Measurements from ENCODE around the gene ADGRG3. TPM values are rescaled to one million over a fixed set of nuclear protein-coding genes. Genes with fewer than 3 reads are reported as not detected.

The ADGRG3 gene
- polyA plus RNA-seq, 1 donor (not counting 4 experiments of a cell fraction or from before 2014, with no cell fraction given) = not detected

DNA sequence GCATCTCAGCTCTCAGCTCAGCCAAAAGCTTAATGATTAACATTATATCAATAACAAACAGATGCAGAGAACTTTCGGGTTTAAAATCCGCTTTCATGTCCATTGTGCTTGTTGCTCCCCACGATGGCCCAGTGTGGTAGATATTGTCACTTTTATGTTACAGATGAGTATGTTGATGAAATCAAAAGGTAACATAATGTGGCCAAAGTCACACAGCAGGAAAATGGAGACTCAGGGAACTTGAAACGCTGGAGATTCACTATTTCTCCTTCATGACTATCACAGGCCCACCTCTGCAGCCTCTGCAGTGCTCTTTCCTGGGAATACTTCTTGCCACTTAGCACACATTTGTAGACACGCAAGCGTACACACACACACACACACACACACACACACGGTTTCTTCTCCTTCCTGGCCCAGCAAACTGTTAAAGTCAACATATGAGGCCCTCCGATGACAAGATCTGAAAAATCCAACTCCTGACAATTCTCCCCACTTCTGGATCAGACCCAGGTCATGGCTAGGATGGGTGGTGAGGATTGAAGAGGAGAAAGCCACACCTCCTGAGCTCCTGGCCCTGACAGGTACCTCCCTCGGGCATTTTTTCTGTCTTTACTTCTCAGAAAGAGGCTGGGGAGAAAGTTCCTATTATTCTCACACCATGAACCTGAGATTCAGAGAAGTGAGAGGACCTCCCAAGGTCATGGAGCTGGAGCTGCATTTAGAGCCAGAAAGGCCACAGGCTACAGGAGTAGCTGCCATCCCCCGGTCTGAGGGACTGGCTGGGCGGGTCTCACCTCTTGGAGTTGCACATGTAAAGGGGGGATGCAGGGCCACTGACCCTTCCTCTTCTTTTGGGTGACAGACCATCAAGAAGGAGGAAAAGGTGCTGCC lies 36.2 kb downstream of the ADGRG3 start:
- TF ChIP-seq EZH2 (IDR thresholded peaks at IDR 0.05; ENCODE audit: low read length) = no peak
- TF ChIP-seq, protein P1, sequence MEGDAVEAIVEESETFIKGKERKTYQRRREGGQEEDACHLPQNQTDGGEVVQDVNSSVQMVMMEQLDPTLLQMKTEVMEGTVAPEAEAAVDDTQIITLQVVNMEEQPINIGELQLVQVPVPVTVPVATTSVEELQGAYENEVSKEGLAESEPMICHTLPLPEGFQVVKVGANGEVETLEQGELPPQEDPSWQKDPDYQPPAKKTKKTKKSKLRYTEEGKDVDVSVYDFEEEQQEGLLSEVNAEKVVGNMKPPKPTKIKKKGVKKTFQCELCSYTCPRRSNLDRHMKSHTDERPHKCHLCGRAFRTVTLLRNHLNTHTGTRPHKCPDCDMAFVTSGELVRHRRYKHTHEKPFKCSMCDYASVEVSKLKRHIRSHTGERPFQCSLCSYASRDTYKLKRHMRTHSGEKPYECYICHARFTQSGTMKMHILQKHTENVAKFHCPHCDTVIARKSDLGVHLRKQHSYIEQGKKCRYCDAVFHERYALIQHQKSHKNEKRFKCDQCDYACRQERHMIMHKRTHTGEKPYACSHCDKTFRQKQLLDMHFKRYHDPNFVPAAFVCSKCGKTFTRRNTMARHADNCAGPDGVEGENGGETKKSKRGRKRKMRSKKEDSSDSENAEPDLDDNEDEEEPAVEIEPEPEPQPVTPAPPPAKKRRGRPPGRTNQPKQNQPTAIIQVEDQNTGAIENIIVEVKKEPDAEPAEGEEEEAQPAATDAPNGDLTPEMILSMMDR (optimal IDR thresholded peaks at IDR 0.05 in 1 of 3, IDR thresholded peaks at IDR 0.05 in 1 of 3, conservative IDR thresholded peaks at IDR 0.05 in 1 of 3; ENCODE audit: extremely low read depth in 1 of 3, insufficient read depth in 2 of 3, low read length in 3 of 3) = no peak
- Histone ChIP-seq H4K20me1 (ENCODE audit: control insufficient read depth, extremely low read depth, insufficient read depth, low read length) (no peaks in the 10 kb centered on the region), H2AFZ (ENCODE audit: control insufficient read depth, low read length) (no peak overlapping the region), H3K4me1 (ENCODE audit: control insufficient read depth, extremely low read depth, insufficient read depth, low read length) (no peaks in the 10 kb centered on the region), H3K4me2 (ENCODE audit: control insufficient read depth, extremely low read depth, insufficient read depth, low read depth, low read length) (no peak overlapping the region), H3K4me3 (ENCODE audit: control insufficient read depth in 2 of 3, extremely low read depth in 1 of 3, insufficient read depth in 2 of 3, low read depth in 1 of 3, low read length in 3 of 3) (no peak overlapping the region), H3K27me3 (ENCODE audit: control insufficient read depth, extremely low read depth, insufficient read depth, low read length) (peaks cover 4% of the 10 kb centered on the region), H3K9me1 (ENCODE audit: control insufficient read depth, extremely low read depth, insufficient read depth, low read length) (no peaks in the 10 kb centered on the region), H3K9ac (ENCODE audit: control insufficient read depth, extremely low read depth, insufficient read depth, low read length) (no peak overlapping the region), H3K36me3 (ENCODE audit: control insufficient read depth in 2 of 2, extremely low read depth in 1 of 2, insufficient read depth in 2 of 2, low read length in 2 of 2) (no peaks in the 10 kb centered on the region), H3K79me2 (ENCODE audit: control insufficient read depth, insufficient read depth, low read length) (no peaks in the 10 kb centered on the region), H3K9me3 (ENCODE audit: control insufficient read depth, low read depth, low read length) (no peaks in the 10 kb centered on the region), H3K27ac (ENCODE audit: control insufficient read depth, insufficient read depth, low read length) (no peak overlapping the region)
- no peak for DNase-seq (ENCODE audit: low read depth, low spot score)
- dilution Hi-C loops (cut with MboI; ENCODE audit: extremely low pct_ligation_motif_present, low sequenced_read_pairs) = no loop called here
- FAIRE-seq = no peak

DNA sequence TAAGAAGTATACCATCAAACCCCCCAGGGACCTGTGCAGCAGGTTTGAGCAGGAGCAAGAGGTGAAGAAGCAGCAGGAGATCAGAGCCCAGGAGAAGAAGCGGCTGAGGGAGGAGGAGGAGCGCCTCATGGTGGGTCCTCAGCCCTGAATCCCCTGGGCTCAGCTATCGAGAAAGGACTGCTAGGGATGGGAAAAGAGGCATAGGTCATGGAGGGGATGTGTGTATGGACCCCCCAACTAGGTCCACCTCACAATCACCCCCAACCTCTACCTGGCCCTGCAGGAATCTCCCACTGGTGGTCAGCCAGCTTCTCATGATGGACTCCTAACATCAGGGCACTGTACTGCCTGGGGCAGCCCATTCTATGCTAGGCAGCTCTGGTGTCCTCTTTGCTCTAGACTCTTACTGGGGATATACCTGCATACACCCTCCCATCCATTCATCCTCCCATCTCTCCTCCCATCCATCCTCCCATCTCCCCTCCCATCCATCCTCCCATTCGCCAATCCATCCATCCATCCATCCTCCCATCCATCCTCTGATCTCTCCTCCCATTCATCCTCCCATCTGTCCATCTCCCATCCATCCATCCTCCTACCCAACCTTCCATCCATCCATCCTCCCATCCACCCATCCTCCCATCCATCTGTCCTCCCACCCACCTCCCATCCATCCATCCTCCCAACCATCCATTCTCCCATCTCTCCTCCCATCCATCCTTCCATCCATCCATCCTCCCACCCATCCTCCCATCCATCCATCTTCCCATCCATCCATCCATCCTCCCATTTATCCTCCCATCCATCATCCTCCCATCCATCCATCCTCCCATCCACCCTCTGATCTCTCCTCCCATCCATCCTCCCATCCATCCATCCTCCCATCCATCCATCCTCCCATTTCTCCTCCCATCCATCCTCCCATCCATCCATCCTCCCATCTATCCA lies 37.1 kb downstream of the ADGRG3 start:
- H3K4me2 ChIP-seq (ENCODE audit: control insufficient read depth, extremely low read depth, insufficient read depth, low read depth, low read length) = no peak overlapping the region
- no peak for DNase-seq (ENCODE audit: low read depth, low spot score)
- FAIRE-seq = no peak
- H3K9ac ChIP-seq (ENCODE audit: control insufficient read depth, extremely low read depth, insufficient read depth, low read length) = no peak overlapping the region
- H3K27me3 ChIP-seq (ENCODE audit: control insufficient read depth, extremely low read depth, insufficient read depth, low read length) = peaks cover 4% of the 10 kb centered on the region
- no peaks in the 10 kb centered on the region for H4K20me1 ChIP-seq (ENCODE audit: control insufficient read depth, extremely low read depth, insufficient read depth, low read length)
- no peaks in the 10 kb centered on the region for H3K9me3 ChIP-seq (ENCODE audit: control insufficient read depth, low read depth, low read length)
- dilution Hi-C loops (cut with MboI; ENCODE audit: extremely low pct_ligation_motif_present, low sequenced_read_pairs) = no loop called here
- H3K4me3 ChIP-seq (ENCODE audit: control insufficient read depth in 2 of 3, extremely low read depth in 1 of 3, insufficient read depth in 2 of 3, low read depth in 1 of 3, low read length in 3 of 3) = no peak overlapping the region
- H3K9me1 ChIP-seq (ENCODE audit: control insufficient read depth, extremely low read depth, insufficient read depth, low read length) = no peaks in the 10 kb centered on the region
- no peak overlapping the region for H2AFZ ChIP-seq (ENCODE audit: control insufficient read depth, low read length)
- TF ChIP-seq, protein P1 (optimal IDR thresholded peaks at IDR 0.05 in 1 of 3, IDR thresholded peaks at IDR 0.05 in 1 of 3, conservative IDR thresholded peaks at IDR 0.05 in 1 of 3; ENCODE audit: extremely low read depth in 1 of 3, insufficient read depth in 2 of 3, low read length in 3 of 3) = no peak
- TF ChIP-seq EZH2 (IDR thresholded peaks at IDR 0.05; ENCODE audit: low read length) = no peak
- H3K4me1 ChIP-seq (ENCODE audit: control insufficient read depth, extremely low read depth, insufficient read depth, low read length) = no peaks in the 10 kb centered on the region
- H3K36me3 ChIP-seq (ENCODE audit: control insufficient read depth in 2 of 2, extremely low read depth in 1 of 2, insufficient read depth in 2 of 2, low read length in 2 of 2) = no peaks in the 10 kb centered on the region
- no peaks in the 10 kb centered on the region for H3K79me2 ChIP-seq (ENCODE audit: control insufficient read depth, insufficient read depth, low read length)
- H3K27ac ChIP-seq (ENCODE audit: control insufficient read depth, insufficient read depth, low read length) = no peak overlapping the region
